DND-41 (cell line): Measurements from ENCODE around the gene CEMIP.

Source experiments
- ATAC-seq: fragments of 200-7000 bp; cut with Tn5 transposase; 3 replicates; pipeline ENCODE4 v1.9.1; 2021; ENCODE audit warnings: low read depth; ENCODE audit not compliant: insufficient read depth
- DNase-seq: peaks from one replicate; pipeline ENCODE4 v3.0.0-alpha.2; 2020
- H2AFZ ChIP-seq: 2 replicates; pipeline ENCODE4 v1.6.0; 2012; ENCODE audit warnings: low read depth, low read length
- H3K27ac ChIP-seq: 2 replicates; pipeline ENCODE4 v1.5.1; 2012; ENCODE audit warnings: low read length, inconsistent platforms
- H3K27me3 ChIP-seq: fragments of 200-600 bp; sonication (generic); 2 replicates; pipeline ENCODE4 v1.6.0; 2012; ENCODE audit warnings: low read length, mild to moderate bottlenecking, inconsistent platforms; ENCODE audit not compliant: insufficient read depth, poor library complexity
- H3K36me3 ChIP-seq: 2 replicates; pipeline ENCODE4 v1.5.1; 2012; ENCODE audit warnings: low read length, inconsistent platforms; ENCODE audit not compliant: insufficient read depth
- H3K4me1 ChIP-seq: 2 replicates; pipeline ENCODE4 v1.5.1; 2012; ENCODE audit warnings: mild to moderate bottlenecking, low read length; ENCODE audit not compliant: insufficient read depth
- H3K4me2 ChIP-seq: 2 replicates; pipeline ENCODE4 v1.6.0; 2012; ENCODE audit warnings: mild to moderate bottlenecking, moderate library complexity, low read length, inconsistent platforms; ENCODE audit not compliant: insufficient read depth
- H3K4me3 ChIP-seq, 2 experiments: fragments of 200-600 bp in 1 of 2; shearing (Covaris generic) in 1 of 2; 2 replicates each; pipeline ENCODE4 v1.5.1; 2012 to 2016; ENCODE audit warnings: inconsistent platforms in 2 of 2, low read length in 2 of 2, mild to moderate bottlenecking in 2 of 2, low read depth in 1 of 2, moderate library complexity in 1 of 2
- H3K79me2 ChIP-seq: 2 replicates; pipeline ENCODE4 v1.6.0; 2012; ENCODE audit warnings: low read length, inconsistent platforms; ENCODE audit not compliant: insufficient read depth
- H3K9ac ChIP-seq: 2 replicates; pipeline ENCODE4 v1.6.0; 2012; ENCODE audit warnings: low read depth, mild to moderate bottlenecking, inconsistent platforms, low read length, moderate library complexity
- H3K9me3 ChIP-seq: 2 replicates; pipeline ENCODE4 v1.5.1; 2012; ENCODE audit warnings: low read length, moderate library complexity, mild to moderate bottlenecking, inconsistent platforms; ENCODE audit not compliant: insufficient read depth, severe bottlenecking
- H4K20me1 ChIP-seq: 2 replicates; pipeline ENCODE4 v1.6.0; 2012; ENCODE audit warnings: low read length; ENCODE audit not compliant: insufficient read depth
- EZH2 ChIP-seq: IDR thresholded peaks from 3 replicates; pipeline ENCODE4 v1.6.1; 2012; ENCODE audit warnings: borderline replicate concordance, low read depth, mild to moderate bottlenecking, moderate library complexity, low read length, inconsistent platforms; ENCODE audit not compliant: severe bottlenecking
- TF ChIP-seq, protein P1 (sequence below): IDR thresholded peaks from 2 replicates; pipeline ENCODE4 v1.5.1; 2012; ENCODE audit warnings: borderline replicate concordance, low read length, moderate library complexity, mild to moderate bottlenecking; ENCODE audit not compliant: poor library complexity, severe bottlenecking; ENCODE audit errors: extremely low read depth

CEMIP gene

DNA sequence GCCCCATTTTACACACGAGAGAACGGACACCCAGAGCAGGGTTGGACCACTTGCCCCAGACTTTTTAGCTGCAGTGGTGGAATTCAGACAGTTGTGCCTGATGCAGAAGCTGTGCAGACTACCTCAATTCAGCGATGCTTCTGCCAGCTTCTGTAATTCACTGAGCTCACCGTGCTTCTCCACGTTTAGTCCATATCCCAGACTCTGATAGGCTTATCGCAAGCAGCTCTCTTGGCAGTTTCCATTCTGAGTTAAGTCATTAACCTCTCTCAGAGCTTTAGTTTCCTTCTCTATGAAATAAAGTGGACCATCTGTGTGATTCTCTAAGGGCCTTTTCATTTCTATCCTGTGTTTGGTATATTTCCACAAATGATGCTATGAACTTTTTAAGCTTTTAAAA, 47.0 kb upstream of the CEMIP start:
- Histone ChIP-seq H3K27me3 (no peaks in the 10 kb centered on the region), H3K4me1 (no peaks in the 10 kb centered on the region), H3K4me2 (no peak overlapping the region), H4K20me1 (no peaks in the 10 kb centered on the region), H3K36me3 (no peaks in the 10 kb centered on the region), H3K27ac (no peak overlapping the region), H3K4me3 (no peak overlapping the region), H3K9me3 (no peaks in the 10 kb centered on the region), H2AFZ (no peak overlapping the region), H3K9ac (no peak overlapping the region), H3K79me2 (no peaks in the 10 kb centered on the region)
- TF ChIP-seq, protein P1, sequence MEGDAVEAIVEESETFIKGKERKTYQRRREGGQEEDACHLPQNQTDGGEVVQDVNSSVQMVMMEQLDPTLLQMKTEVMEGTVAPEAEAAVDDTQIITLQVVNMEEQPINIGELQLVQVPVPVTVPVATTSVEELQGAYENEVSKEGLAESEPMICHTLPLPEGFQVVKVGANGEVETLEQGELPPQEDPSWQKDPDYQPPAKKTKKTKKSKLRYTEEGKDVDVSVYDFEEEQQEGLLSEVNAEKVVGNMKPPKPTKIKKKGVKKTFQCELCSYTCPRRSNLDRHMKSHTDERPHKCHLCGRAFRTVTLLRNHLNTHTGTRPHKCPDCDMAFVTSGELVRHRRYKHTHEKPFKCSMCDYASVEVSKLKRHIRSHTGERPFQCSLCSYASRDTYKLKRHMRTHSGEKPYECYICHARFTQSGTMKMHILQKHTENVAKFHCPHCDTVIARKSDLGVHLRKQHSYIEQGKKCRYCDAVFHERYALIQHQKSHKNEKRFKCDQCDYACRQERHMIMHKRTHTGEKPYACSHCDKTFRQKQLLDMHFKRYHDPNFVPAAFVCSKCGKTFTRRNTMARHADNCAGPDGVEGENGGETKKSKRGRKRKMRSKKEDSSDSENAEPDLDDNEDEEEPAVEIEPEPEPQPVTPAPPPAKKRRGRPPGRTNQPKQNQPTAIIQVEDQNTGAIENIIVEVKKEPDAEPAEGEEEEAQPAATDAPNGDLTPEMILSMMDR = no peak
- no peak for TF ChIP-seq EZH2
- DNase-seq (no peak), ATAC-seq (no peak)

DNA sequence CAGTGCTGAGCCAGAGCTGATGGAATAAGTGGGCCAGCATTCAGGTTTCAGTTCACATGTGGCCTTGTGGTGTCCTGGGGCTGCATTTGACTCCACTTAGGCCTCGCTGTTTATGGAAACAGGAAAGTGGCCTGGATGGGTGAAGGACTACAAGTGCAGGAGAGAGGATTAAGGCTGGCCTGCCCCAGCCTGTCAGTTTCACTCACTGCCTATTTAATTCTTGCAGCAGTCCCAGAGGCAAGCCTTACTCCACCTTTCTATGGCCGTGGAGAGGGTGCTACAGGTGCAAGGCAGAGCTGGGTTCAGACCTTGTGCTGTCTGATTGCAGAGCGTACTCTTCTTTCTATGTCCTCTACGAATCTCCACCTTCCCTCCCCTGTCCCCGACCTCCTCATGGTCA, 46.4 kb upstream of the CEMIP start:
- H3K36me3 ChIP-seq = no peaks in the 10 kb centered on the region
- no peaks in the 10 kb centered on the region for H3K79me2 ChIP-seq
- no peak overlapping the region for H3K27ac ChIP-seq
- no peak overlapping the region for H3K4me3 ChIP-seq
- no peak overlapping the region for H2AFZ ChIP-seq
- TF ChIP-seq EZH2 = no peak
- TF ChIP-seq, protein P1 = no peak
- no peak overlapping the region for H3K9ac ChIP-seq
- H3K9me3 ChIP-seq = no peaks in the 10 kb centered on the region
- no peaks in the 10 kb centered on the region for H3K27me3 ChIP-seq
- DNase-seq = no peak
- no peak overlapping the region for H3K4me2 ChIP-seq
- H3K4me1 ChIP-seq = no peaks in the 10 kb centered on the region
- ATAC-seq = no peak
- no peaks in the 10 kb centered on the region for H4K20me1 ChIP-seq

DNA sequence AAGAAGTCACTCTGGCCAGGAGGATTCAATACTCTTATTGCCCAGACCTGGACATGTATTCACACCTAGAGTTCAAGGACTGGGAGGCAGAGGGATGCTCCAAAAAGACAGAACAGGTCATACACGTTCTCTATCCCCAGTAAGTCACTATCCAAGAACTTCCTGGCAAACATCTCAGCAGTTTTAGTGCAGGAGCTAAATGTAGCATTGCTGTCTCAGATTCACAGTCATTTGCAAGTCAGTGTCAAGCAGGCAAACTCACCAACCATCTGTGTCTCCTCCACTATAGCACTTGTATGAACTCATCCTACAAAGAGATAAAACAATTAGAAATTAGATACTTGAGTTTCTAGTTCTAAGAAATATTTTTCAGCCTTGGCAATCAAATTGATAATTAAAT, 45.7 kb upstream of the CEMIP start:
- Histone ChIP-seq H3K4me3 (no peak overlapping the region), H4K20me1 (no peaks in the 10 kb centered on the region), H3K9ac (no peak overlapping the region), H2AFZ (no peak overlapping the region), H3K79me2 (no peaks in the 10 kb centered on the region), H3K27me3 (no peaks in the 10 kb centered on the region), H3K27ac (no peak overlapping the region), H3K4me2 (no peak overlapping the region), H3K9me3 (no peaks in the 10 kb centered on the region), H3K4me1 (no peaks in the 10 kb centered on the region), H3K36me3 (no peaks in the 10 kb centered on the region)
- DNase-seq (no peak), ATAC-seq (no peak)
- TF ChIP-seq EZH2 = no peak
- TF ChIP-seq, protein P1 = no peak

DNA sequence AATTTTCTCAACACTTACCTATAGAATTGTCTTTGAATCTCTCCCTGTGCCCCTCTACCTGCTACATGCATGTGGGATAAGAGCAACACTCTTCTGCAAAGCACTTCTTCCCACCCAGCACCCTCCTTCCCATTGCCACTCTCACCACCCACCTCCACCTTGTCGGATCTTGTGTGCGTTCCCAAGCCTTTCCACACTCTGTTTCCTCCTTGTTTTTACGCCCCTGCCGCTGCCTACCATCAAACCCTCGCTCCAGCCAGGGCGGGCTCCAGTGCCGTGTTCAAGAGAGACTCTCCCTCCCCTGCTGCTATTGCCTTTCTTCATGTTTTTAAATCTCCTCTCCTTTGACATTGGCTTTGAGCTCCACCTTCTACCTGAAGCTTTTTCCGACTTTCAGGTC, 43.8 kb upstream of the CEMIP start:
- ATAC-seq (no peak), DNase-seq (no peak)
- Histone ChIP-seq H3K79me2 (no peaks in the 10 kb centered on the region), H3K9ac (no peak overlapping the region), H3K36me3 (no peaks in the 10 kb centered on the region), H2AFZ (no peak overlapping the region), H3K27me3 (no peaks in the 10 kb centered on the region), H3K4me1 (no peaks in the 10 kb centered on the region), H3K27ac (no peak overlapping the region), H3K4me3 (no peak overlapping the region), H4K20me1 (no peaks in the 10 kb centered on the region), H3K4me2 (no peak overlapping the region), H3K9me3 (no peaks in the 10 kb centered on the region)
- TF ChIP-seq, protein P1 = no peak
- TF ChIP-seq EZH2 = no peak
